Activated CD8-positive, alpha-beta memory T cell treated with anti-CD3 and anti-CD28 coated beads, Interleukin-2, amount 50 U/mL, for 1 hour (primary cell): ENCODE results near the gene STMP1.
"Not testable (repeated sequence)": the region's sequence is repeated elsewhere in the genome, so short reads cannot be mapped to it uniquely, and the experiment has no call there.

ENCODE experiments used
- DNase-seq: peaks from one replicate; pipeline ENCODE4 v3.0.0-alpha.2; 2020; ENCODE audit errors: extremely low read depth

Gene STMP1

GRCh38 chr7:135662373-135663114, at the start of gene STMP1:
STMP1 (plus strand) TSS chr7:135662514.
- DNase-seq, result peak; percentile 89

GRCh38 chr7:135616136-135616535, 46.2 kb upstream of the STMP1 start:
- no peak for DNase-seq

DNA sequence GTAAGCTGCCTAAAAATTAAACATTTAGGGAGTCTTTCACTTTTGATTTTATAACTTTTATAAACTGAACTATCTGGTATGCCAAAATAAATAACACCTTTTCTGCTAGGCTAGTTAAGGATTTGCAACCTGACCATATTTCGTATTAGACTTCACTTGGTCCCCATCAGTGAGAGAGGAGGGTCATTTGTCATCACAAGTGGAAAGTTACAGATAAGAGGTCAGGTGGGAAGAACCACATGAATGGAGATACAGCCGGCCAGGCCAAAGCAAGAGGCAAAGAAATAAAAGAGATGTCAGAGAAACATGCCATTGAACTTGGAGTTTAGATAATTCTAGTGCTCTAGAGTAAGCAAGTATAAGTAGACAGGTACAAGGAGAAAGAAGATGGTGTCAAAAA, 44.5 kb upstream of the STMP1 start:
- DNase-seq, result no peak

GRCh38 chr7:135618510-135618909, 43.8 kb upstream of the STMP1 start:
- DNase-seq, result no peak

GRCh38 chr7:135620447-135620846, 41.9 kb upstream of the STMP1 start:
- no peak for DNase-seq

GRCh38 chr7:135620980-135621850, 41.1 kb upstream of the STMP1 start:
- DNase-seq, result no peak

- no peak for DNase-seq
Measured at GRCh38 chr7:135634191-135634878, 28.0 kb upstream of the STMP1 start.

DNA sequence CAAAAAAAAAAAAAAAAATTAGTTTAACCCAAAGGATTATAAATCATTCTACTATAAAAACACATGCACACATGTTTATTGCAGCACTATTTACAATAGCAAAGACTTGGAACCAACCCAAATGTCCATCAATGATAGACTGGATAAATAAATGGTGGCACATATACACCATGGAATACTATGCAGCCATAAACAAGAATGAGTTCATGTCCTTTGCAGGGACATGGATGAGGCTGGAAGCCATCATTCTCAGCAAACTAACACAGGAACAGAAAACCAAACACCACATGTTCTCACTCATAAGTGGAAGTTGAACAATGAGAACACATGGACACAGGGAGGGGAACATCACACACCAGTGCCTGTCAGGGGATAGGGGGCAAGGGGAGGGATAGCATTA, 22.6 kb upstream of the STMP1 start:
- not testable (repeated sequence) for DNase-seq

- no peak for DNase-seq
Measured at GRCh38 chr7:135644154-135644553, 18.2 kb upstream of the STMP1 start.

DNA sequence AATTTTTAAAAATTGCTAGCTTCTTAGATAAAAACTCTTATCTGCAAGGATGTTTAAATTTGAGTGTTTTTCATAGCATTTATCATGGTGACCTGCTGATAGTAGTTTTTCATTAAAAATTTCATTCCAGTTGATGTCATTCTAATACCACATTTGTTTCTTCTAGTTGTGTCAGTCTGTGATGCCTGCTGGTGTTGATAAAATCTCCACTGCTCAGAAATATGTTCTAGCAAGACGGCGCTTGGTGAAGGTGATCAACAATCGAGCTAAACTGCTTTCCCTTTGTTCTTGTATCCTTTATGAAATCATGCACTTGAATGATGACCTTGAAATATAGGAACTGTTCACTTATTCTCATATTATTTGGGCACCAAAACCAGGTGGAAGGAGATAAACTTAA, 17.6 kb upstream of the STMP1 start:
- DNase-seq, result no peak

DNA sequence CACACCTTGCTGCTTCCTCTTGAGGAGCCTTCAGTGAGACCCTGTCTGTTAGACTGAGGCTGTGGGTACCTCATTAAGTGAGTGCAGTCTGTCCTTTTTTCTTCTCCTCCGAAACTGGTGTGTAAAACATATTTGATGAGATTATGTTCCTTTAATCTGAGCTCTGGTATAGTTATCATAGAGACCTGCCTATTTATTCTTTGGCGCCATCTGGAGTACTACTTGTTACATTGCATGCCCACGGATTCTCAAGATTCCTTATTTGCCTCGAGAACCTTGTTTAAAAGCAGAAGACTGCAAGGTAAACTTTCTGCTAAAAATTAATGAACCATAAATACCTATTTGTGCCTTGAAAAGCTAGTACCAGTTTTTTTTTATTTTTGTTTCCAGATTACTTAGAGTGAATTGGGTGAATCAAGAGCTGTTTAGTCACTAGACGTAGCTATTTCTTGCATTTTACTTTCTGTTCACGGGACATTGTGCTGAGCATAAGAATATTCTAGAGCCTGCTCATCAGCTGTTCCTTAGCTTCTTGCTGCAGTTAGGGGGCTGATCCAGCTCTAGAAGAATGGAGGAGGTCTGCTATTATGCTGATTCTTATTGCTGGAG, 16.9 kb upstream of the STMP1 start:
- no peak for DNase-seq

DNA sequence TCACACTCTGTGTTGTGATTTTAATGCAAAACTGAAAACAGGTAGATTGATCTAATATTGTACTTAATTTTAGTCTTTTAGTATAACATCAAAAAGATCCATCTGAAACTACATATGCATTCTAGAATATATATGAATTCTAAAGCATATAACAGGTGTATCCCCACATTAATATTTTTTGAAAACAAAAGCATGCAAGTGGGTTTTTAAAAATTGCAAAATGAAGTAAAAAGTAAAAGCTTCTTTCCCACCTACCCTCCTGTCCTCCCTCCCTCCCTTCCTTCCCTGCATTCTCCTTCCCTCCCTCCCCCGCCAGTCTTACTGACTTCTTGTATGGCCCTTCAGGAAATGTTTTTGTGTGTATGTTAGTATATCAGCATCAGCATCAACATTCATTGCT, 14.6 kb upstream of the STMP1 start:
- no peak for DNase-seq

GRCh38 chr7:135648235-135648634, 14.1 kb upstream of the STMP1 start:
- DNase-seq, result no peak

- no peak for DNase-seq
Measured at GRCh38 chr7:135650831-135651573, 11.3 kb upstream of the STMP1 start.

- DNase-seq, result no peak
Measured at GRCh38 chr7:135653340-135654080, 8.8 kb upstream of the STMP1 start.

- no peak for DNase-seq
Measured at GRCh38 chr7:135658564-135658963, 3.8 kb upstream of the STMP1 start.

- DNase-seq, result no peak
Measured at GRCh38 chr7:135659159-135659846, 3.0 kb upstream of the STMP1 start.

GRCh38 chr7:135661311-135662122, 797 bp upstream of the STMP1 start:
- DNase-seq, result no peak

GRCh38 chr7:135662123-135662372, 266 bp upstream of the STMP1 start:
- DNase-seq, result no peak
